Fibroblast of lung (primary cell): Measurements from ENCODE around the gene LUZP4.

ENCODE experiments used
- CTCF ChIP-seq, 2 donors: IDR thresholded peaks in 1 of 2; conservative IDR thresholded peaks in 1 of 2; 1 replicate in 1 of 2; 2 replicates in 1 of 2; pipeline ENCODE4 v1.5.1; 2011 to 2012; ENCODE audit warnings: low read length in 2 of 2, control low read depth in 1 of 2, inconsistent platforms in 1 of 2, low read depth in 1 of 2, mild to moderate bottlenecking in 1 of 2
- EZH2 ChIP-seq: IDR thresholded peaks from 2 replicates; pipeline ENCODE4 v1.5.1; 2012; ENCODE audit warnings: low read length, control low read depth, mild to moderate bottlenecking; ENCODE audit errors: missing control alignments

- TF ChIP-seq CTCF (conservative IDR thresholded peaks at IDR 0.05 in 1 of 2, IDR thresholded peaks at IDR 0.05 in 1 of 2; ENCODE audit: low read depth in 1 of 2, low read length in 2 of 2) (no peak), EZH2 (no peak)
Observed at GRCh38 chrX:115311139-115311538, 21.6 kb downstream of the LUZP4 start.
